ENCODE results near the gene RAB17. TPM values are rescaled to one million over a fixed set of nuclear protein-coding genes. Genes with fewer than 3 reads are reported as not detected.
A peak's percentile ranks its signal among the peaks of the same experiment; 100 is the strongest.

Gene RAB17
- total and polyA plus RNA-seq, 2 of the 4 experiments (the other 2 are of a cell fraction), result 0.41 TPM; not detected in 1

DNA sequence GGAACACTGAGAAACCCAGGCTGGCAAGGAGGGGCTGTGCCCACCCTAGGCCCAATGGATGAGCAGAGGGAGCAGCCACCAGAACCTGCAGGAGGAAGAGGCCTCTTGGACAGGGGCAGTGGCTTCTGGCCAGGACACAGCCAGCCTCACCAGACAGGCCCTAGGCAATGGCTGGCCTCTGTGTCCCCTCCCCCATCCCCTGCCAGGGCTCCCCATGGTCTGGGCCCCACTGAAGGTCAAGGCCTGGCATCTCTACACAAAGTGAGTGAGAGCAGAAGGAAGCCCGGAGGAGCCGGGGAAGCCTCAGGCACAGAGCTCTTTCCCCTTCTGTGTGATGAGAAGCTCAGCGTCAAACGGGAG is 17.8 kb downstream of the RAB17 start:
- Histone ChIP-seq H2AFZ (replicated peaks; ENCODE audit: low read length, poor library complexity) (peak overlapping the region; percentile 85), H2BK120ac (ENCODE audit: low read depth, low read length) (peak overlapping the region; percentile 87; the same call in 1 of the 2 replicates), H3K4me2 (ENCODE audit: low read depth, low read length) (no peak overlapping the region), H3K23ac (ENCODE audit: low read depth, low read length) (no peak overlapping the region), H3K79me1 (ENCODE audit: low read depth in 1 of 2, low read length in 2 of 2) (peaks cover 0 to 8% of the 10 kb centered on the region in 2 experiments; a peak in 1 of 4 replicates), H4K91ac (ENCODE audit: insufficient read depth, low read depth, low read length) (peak overlapping the region; percentile 11; the same call in 1 of the 2 replicates), H3K9me3 (ENCODE audit: control insufficient read depth, insufficient read depth, low read length) (no peaks in the 10 kb centered on the region), H2BK15ac (ENCODE audit: low read depth, low read length) (peak overlapping the region; percentile 77; the same call in 2 of the 3 replicates), H3K14ac (replicated peaks; ENCODE audit: low read depth, low read length) (peak overlapping the region; percentile 90; the same call in 1 of the 2 replicates), H3K4me3 (ENCODE audit: insufficient read depth, low read depth, low read length) (no peak overlapping the region), H2AK9ac (replicated peaks; ENCODE audit: low read depth, low read length, poor library complexity) (no peak overlapping the region), H2AK5ac (ENCODE audit: low read depth, low read length) (peak overlapping the region; percentile 48), H3K56ac (ENCODE audit: extremely low read depth, insufficient read depth, low read length) (no peak overlapping the region), H2BK20ac (ENCODE audit: low read depth, low read length) (peak overlapping the region; percentile 47; the same call in 1 of the 2 replicates), H3K27me3 (ENCODE audit: control insufficient read depth, insufficient read depth, low read length) (no peaks in the 10 kb centered on the region), H3K18ac (ENCODE audit: low read depth, low read length) (no peak overlapping the region), H4K20me1 (ENCODE audit: insufficient read depth, low read length) (no peaks in the 10 kb centered on the region), H3K36me3 (ENCODE audit: control insufficient read depth, insufficient read depth, low read length) (no peaks in the 10 kb centered on the region), H2BK5ac (ENCODE audit: low read depth, low read length, poor library complexity, severe bottlenecking) (no peak overlapping the region), H4K8ac (ENCODE audit: low read depth in 2 of 2, low read length in 2 of 2) (peak overlapping the region; percentile 36 to 92; a peak in 2 of 4 replicates), H3K27ac (ENCODE audit: insufficient read depth, low read length) (no peak overlapping the region), H3K9ac (ENCODE audit: low read depth, low read length) (0 out of 2 replicates have a peak overlapping the region, but pooled peaks have one; percentile 6), H4K5ac (ENCODE audit: low read depth, low read length) (no peak overlapping the region), H3K4ac (ENCODE audit: low read depth, low read length) (peak overlapping the region; percentile 86), H3K4me1 (ENCODE audit: control insufficient read depth, insufficient read depth, low read length) (peaks cover 7% of the 10 kb centered on the region; the same call in 1 of the 2 replicates), H3K9me1 (ENCODE audit: insufficient read depth, low read length) (0 out of 2 replicates have a peak, but pooled peaks cover 3% of the 10 kb centered on the region)
- BruUV-seq (replicated peaks), result no TSS peak
- dilution Hi-C loops (cut with HindIII; ENCODE audit: low sequenced_read_pairs, unreplicated experiment) (no loop called here), intact Hi-C loops (cut with micrococcal nuclease) (loop anchor here (1.0 kb wide), 7 partner anchors 60 to 479 kb away; no protein-coding TSS in a partner anchor), in situ Hi-C loops (cut with MboI; ENCODE audit: low sequenced_read_pairs) (loop anchor here (5.0 to 25.0 kb wide), 4 partner anchors 158 to 1235 kb away; partner anchors contain the start of gene COL6A3)
- DNase-seq (no peak), ATAC-seq (ENCODE audit: low read depth) (no peak)
- TF ChIP-seq, protein P1, sequence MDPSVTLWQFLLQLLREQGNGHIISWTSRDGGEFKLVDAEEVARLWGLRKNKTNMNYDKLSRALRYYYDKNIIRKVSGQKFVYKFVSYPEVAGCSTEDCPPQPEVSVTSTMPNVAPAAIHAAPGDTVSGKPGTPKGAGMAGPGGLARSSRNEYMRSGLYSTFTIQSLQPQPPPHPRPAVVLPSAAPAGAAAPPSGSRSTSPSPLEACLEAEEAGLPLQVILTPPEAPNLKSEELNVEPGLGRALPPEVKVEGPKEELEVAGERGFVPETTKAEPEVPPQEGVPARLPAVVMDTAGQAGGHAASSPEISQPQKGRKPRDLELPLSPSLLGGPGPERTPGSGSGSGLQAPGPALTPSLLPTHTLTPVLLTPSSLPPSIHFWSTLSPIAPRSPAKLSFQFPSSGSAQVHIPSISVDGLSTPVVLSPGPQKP (IDR thresholded peaks at IDR 0.05; ENCODE audit: borderline replicate concordance, low read depth, low read length), result no peak
- no CpG with 5 or more reads among the region's 4 CpGs for WGBS, 2 experiments (ENCODE audit: extremely low coverage in 2 of 2, insufficient read length in 1 of 2)
- ChIA-PET CTCF (interaction anchor here (0.7 to 3.6 kb wide), 17 partner anchors 10 to 486 kb away, joined by 3 to 53 read pairs (median 5); partner anchors contain the start of gene COPS8), POLR2A (ENCODE audit: unreplicated experiment) (no interaction called here)

Measured in IMR-90 (cell line).